ENCODE data around the gene MAP2K5. TPM values are rescaled to one million over a fixed set of nuclear protein-coding genes. Genes with fewer than 3 reads are reported as not detected.

Gene MAP2K5
- total and polyA plus RNA-seq, 9 of the 15 experiments (the other 6 are each of a cell fraction or from before 2014, with no cell fraction given): 0.41 to 16.5 (median 7.5) TPM

- TF ChIP-seq MGA (IDR thresholded peaks at IDR 0.05) (0 out of 2 replicates have a peak, but pooled peaks have one; percentile 15), PURB (CRISPR knock-in tag; IDR thresholded peaks at IDR 0.05; ENCODE audit: low read depth) (no peak), RBBP5 (IDR thresholded peaks at IDR 0.05; ENCODE audit: borderline replicate concordance, insufficient read depth, low read length, poor library complexity, severe bottlenecking) (no peak), IRF2 (CRISPR knock-in tag; IDR thresholded peaks at IDR 0.05) (no peak), RAD21 (CRISPR knock-in tag; conservative IDR thresholded peaks at IDR 0.05 in 1 of 2, IDR thresholded peaks at IDR 0.05 in 1 of 2) (peak; percentile 90 to 91), HDGF (IDR thresholded peaks at IDR 0.05) (no peak), ZNF212 (CRISPR knock-in tag; IDR thresholded peaks at IDR 0.05) (no peak), NR0B1 (IDR thresholded peaks at IDR 0.05; ENCODE audit: partially characterized antibody) (no peak), ZNF695 (CRISPR knock-in tag; IDR thresholded peaks at IDR 0.05) (no peak), FOXP1 (CRISPR knock-in tag; IDR thresholded peaks at IDR 0.05) (peak; percentile 58; the same call in 1 of the 2 replicates), RNF2 (IDR thresholded peaks at IDR 0.05) (no peak), CREBBP (IDR thresholded peaks at IDR 0.05; ENCODE audit: low read depth, low read length) (no peak), SMARCE1 (IDR thresholded peaks at IDR 0.05) (no peak), CTBP1 (IDR thresholded peaks at IDR 0.05; ENCODE audit: borderline replicate concordance) (peak; percentile 43; the same call in 1 of the 2 replicates), GABPB1 (CRISPR knock-in tag; IDR thresholded peaks at IDR 0.05) (0 out of 2 replicates have a peak, but pooled peaks have one; percentile 22), ZBTB7A (IDR thresholded peaks at IDR 0.05; ENCODE audit: borderline replicate concordance, control insufficient read depth, low read depth, low read length) (peak; percentile 74)
Observed at GRCh38 chr15:67833710-67834511, 291.4 kb downstream of the MAP2K5 start (continued).
